Mesenchymal stem cell (in vitro differentiated cells and primary cell): ENCODE measurements around the gene COX19.
A peak's percentile ranks its signal among the peaks of the same experiment; 100 is the strongest.

Source experiments
- DNase-seq: peaks from one replicate; pipeline ENCODE4 v3.0.0-alpha.2; 2013
- H2AFZ ChIP-seq: one replicate; pipeline ENCODE4 v1.6.1; 2013; ENCODE audit warnings: low read depth, mild to moderate bottlenecking, control low read depth, inconsistent platforms, low read length, moderate library complexity
- H2AK5ac ChIP-seq: 2 replicates; pipeline ENCODE4 v1.6.1; 2013; ENCODE audit warnings: low read length, moderate library complexity, mild to moderate bottlenecking, inconsistent platforms; ENCODE audit not compliant: severe bottlenecking
- H2BK120ac ChIP-seq: one replicate; pipeline ENCODE4 v1.6.1; 2013; ENCODE audit warnings: low read depth, mild to moderate bottlenecking, inconsistent platforms, low read length, moderate library complexity
- H2BK12ac ChIP-seq, 2 experiments: one replicate each; pipeline ENCODE4 v1.6.1; 2013; ENCODE audit warnings: inconsistent platforms in 2 of 2, low read length in 2 of 2, mild to moderate bottlenecking in 2 of 2, moderate library complexity in 2 of 2, control low read depth in 1 of 2
- H2BK15ac ChIP-seq: one replicate; pipeline ENCODE4 v1.6.1; 2013; ENCODE audit warnings: mild to moderate bottlenecking, low read depth, inconsistent platforms; ENCODE audit not compliant: poor library complexity, severe bottlenecking
- H2BK5ac ChIP-seq: 2 replicates; pipeline ENCODE4 v1.6.1; 2013; ENCODE audit warnings: low read depth, mild to moderate bottlenecking, low read length, control low read depth, inconsistent platforms; ENCODE audit not compliant: poor library complexity, severe bottlenecking
- H3K14ac ChIP-seq, 2 experiments: one replicate each; pipeline ENCODE4 v1.6.1; 2013; ENCODE audit warnings: inconsistent platforms in 2 of 2, low read length in 2 of 2, control low read depth in 1 of 2, mild to moderate bottlenecking in 1 of 2, moderate library complexity in 1 of 2
- H3K18ac ChIP-seq, 2 experiments: one replicate each; pipeline ENCODE4 v1.6.1; 2013; ENCODE audit warnings: inconsistent platforms in 2 of 2, low read length in 2 of 2, control low read depth in 1 of 2, low read depth in 1 of 2, mild to moderate bottlenecking in 1 of 2
- H3K23ac ChIP-seq, 2 experiments: one replicate each; pipeline ENCODE4 v1.6.1; 2013; ENCODE audit warnings: inconsistent platforms in 2 of 2, low read length in 2 of 2, mild to moderate bottlenecking in 2 of 2, moderate library complexity in 2 of 2, control low read depth in 1 of 2
- H3K27ac ChIP-seq: 2 replicates; pipeline ENCODE4 v1.5.1; 2013; ENCODE audit warnings: mild to moderate bottlenecking, moderate library complexity, low read length, control low read depth, inconsistent platforms; ENCODE audit not compliant: poor library complexity, severe bottlenecking
- H3K27me3 ChIP-seq, 2 experiments: 2 replicates each; pipeline versions ENCODE4 v1.6.1 to v1.7.0; 2013; ENCODE audit warnings: low read length in 2 of 2, mild to moderate bottlenecking in 2 of 2, moderate library complexity in 2 of 2, control low read depth in 1 of 2, inconsistent platforms in 1 of 2; ENCODE audit not compliant: control insufficient read depth in 1 of 2, insufficient read depth in 1 of 2
- H3K36me3 ChIP-seq, 2 experiments: 2 replicates each; pipeline versions ENCODE4 v1.6.1 to v1.7.0; 2013; ENCODE audit warnings: low read length in 2 of 2, control low read depth in 1 of 2, inconsistent platforms in 1 of 2, low read depth in 1 of 2, mild to moderate bottlenecking in 1 of 2; ENCODE audit not compliant: insufficient read depth in 2 of 2, control insufficient read depth in 1 of 2
- H3K4ac ChIP-seq, 2 experiments: one replicate each; pipeline ENCODE4 v1.6.1; 2013; ENCODE audit warnings: inconsistent platforms in 2 of 2, low read length in 2 of 2, mild to moderate bottlenecking in 2 of 2, moderate library complexity in 2 of 2, control low read depth in 1 of 2, low read depth in 1 of 2
- H3K4me1 ChIP-seq: 2 replicates; pipeline ENCODE4 v1.6.1; 2013; ENCODE audit warnings: low read depth, low read length, control low read depth; ENCODE audit not compliant: control insufficient read depth, insufficient read depth
- H3K4me2 ChIP-seq: 2 replicates; pipeline ENCODE4 v1.6.1; 2013; ENCODE audit warnings: low read length, mild to moderate bottlenecking, inconsistent platforms; ENCODE audit not compliant: poor library complexity, severe bottlenecking
- H3K4me3 ChIP-seq, 2 experiments: 2 replicates each; pipeline versions ENCODE4 v1.5.1 to v1.7.0; 2013; ENCODE audit warnings: low read length in 2 of 2, mild to moderate bottlenecking in 2 of 2, control low read depth in 1 of 2, low read depth in 1 of 2; ENCODE audit not compliant: insufficient read depth in 1 of 2
- H3K79me1 ChIP-seq: replicated peaks from 2 replicates; pipeline ENCODE4 v1.6.1; 2013; ENCODE audit warnings: mild to moderate bottlenecking, control low read depth, low read length, inconsistent platforms; ENCODE audit not compliant: poor library complexity, severe bottlenecking
- H3K9ac ChIP-seq: 2 replicates; pipeline ENCODE4 v1.7.0; 2013; ENCODE audit warnings: mild to moderate bottlenecking, low read length, moderate library complexity
- H3K9me3 ChIP-seq: 2 replicates; pipeline ENCODE4 v1.7.0; 2013; ENCODE audit warnings: mild to moderate bottlenecking, low read length; ENCODE audit not compliant: control insufficient read depth
- H4K8ac ChIP-seq: one replicate; pipeline ENCODE4 v1.6.1; 2013; ENCODE audit warnings: inconsistent platforms, mild to moderate bottlenecking, low read length, moderate library complexity
- H4K91ac ChIP-seq: one replicate; pipeline ENCODE4 v1.6.1; 2013; ENCODE audit warnings: mild to moderate bottlenecking, low read length, inconsistent platforms
- WGBS: methylation state at CpG from one replicate; pipeline ENCODE4 v1.1.7; 2013; ENCODE audit warnings: mixed read lengths; 5-methylcytosine and 5-hydroxymethylcytosine counted together

The COX19 gene

GRCh38 chr7:995571-995970 is 20.2 kb upstream of the COX19 start:
- H2BK12ac ChIP-seq = no peak overlapping the region
- no peak overlapping the region for H3K23ac ChIP-seq
- H3K27ac ChIP-seq = no peak overlapping the region
- no peak for DNase-seq
- no peak overlapping the region for H3K4ac ChIP-seq
- no peak overlapping the region for H2BK5ac ChIP-seq
- H3K4me3 ChIP-seq = no peak overlapping the region
- no peak overlapping the region for H2BK15ac ChIP-seq
- H3K4me1 ChIP-seq = peaks cover 13% of the 10 kb centered on the region
- H3K9me3 ChIP-seq = no peaks in the 10 kb centered on the region
- H3K18ac ChIP-seq = no peak overlapping the region
- peaks cover 0 to 15% of the 10 kb centered on the region in 2 experiments for H3K27me3 ChIP-seq
- peaks cover 8 to 46% of the 10 kb centered on the region in 2 experiments for H3K36me3 ChIP-seq
- no peak overlapping the region for H4K91ac ChIP-seq
- no peak overlapping the region for H2AFZ ChIP-seq
- no peak overlapping the region for H3K4me2 ChIP-seq
- H3K9ac ChIP-seq = no peak overlapping the region
- H3K14ac ChIP-seq = no peak overlapping the region
- no peak overlapping the region for H2AK5ac ChIP-seq
- WGBS = 94% methylated on average over 14 of the region's 14 CpGs
- no peak overlapping the region for H4K8ac ChIP-seq
- no peak overlapping the region for H2BK120ac ChIP-seq
- H3K79me1 ChIP-seq = peaks cover 5% of the 10 kb centered on the region

- peaks cover 0 to 19% of the 10 kb centered on the region in 2 experiments for H3K27me3 ChIP-seq
- no peak overlapping the region for H2AFZ ChIP-seq
- H2BK12ac ChIP-seq = no peak overlapping the region
- H3K4me2 ChIP-seq = no peak overlapping the region
- H3K4me1 ChIP-seq = peaks cover 13% of the 10 kb centered on the region
- WGBS = 82% methylated on average over 28 of the region's 28 CpGs
- H3K14ac ChIP-seq = no peak overlapping the region
- H3K79me1 ChIP-seq = peaks cover 5% of the 10 kb centered on the region
- no peak overlapping the region for H4K8ac ChIP-seq
- no peak overlapping the region for H2BK120ac ChIP-seq
- H3K36me3 ChIP-seq = peaks cover 6 to 40% of the 10 kb centered on the region in 2 experiments
- H3K23ac ChIP-seq = no peak overlapping the region
- H3K9ac ChIP-seq = no peak overlapping the region
- H2BK15ac ChIP-seq = no peak overlapping the region
- no peak overlapping the region for H4K91ac ChIP-seq
- no peak overlapping the region for H2AK5ac ChIP-seq
- no peak overlapping the region for H3K4ac ChIP-seq
- peak overlapping the region in 1 of 2 experiments; percentile 11 for H3K18ac ChIP-seq
- H3K9me3 ChIP-seq = no peaks in the 10 kb centered on the region
- DNase-seq = no peak
- no peak overlapping the region for H3K4me3 ChIP-seq
- no peak overlapping the region for H2BK5ac ChIP-seq
- no peak overlapping the region for H3K27ac ChIP-seq
Measured at GRCh38 chr7:994592-995308, 19.4 kb upstream of the COX19 start.

- no peak overlapping the region for H2AK5ac ChIP-seq
- H2BK12ac ChIP-seq = no peak overlapping the region
- peak overlapping the region; percentile 51 for H3K9ac ChIP-seq
- H4K91ac ChIP-seq = peak overlapping the region; percentile 11
- no peak overlapping the region for H4K8ac ChIP-seq
- no peak overlapping the region for H2BK5ac ChIP-seq
- no peak overlapping the region for H2BK15ac ChIP-seq
- peak; percentile 95 for DNase-seq
- H3K14ac ChIP-seq = no peak overlapping the region
- H3K9me3 ChIP-seq = no peaks in the 10 kb centered on the region
- peaks cover 0 to 33% of the 10 kb centered on the region in 2 experiments for H3K36me3 ChIP-seq
- H3K4me3 ChIP-seq = no peak overlapping the region
- WGBS = 20% methylated on average over 32 of the region's 34 CpGs
- peaks cover 0 to 26% of the 10 kb centered on the region in 2 experiments for H3K27me3 ChIP-seq
- H2AFZ ChIP-seq = no peak overlapping the region
- no peak overlapping the region for H3K27ac ChIP-seq
- H3K4ac ChIP-seq = no peak overlapping the region
- H3K4me2 ChIP-seq = peak overlapping the region; percentile 35
- H2BK120ac ChIP-seq = no peak overlapping the region
- H3K4me1 ChIP-seq = peaks cover 24% of the 10 kb centered on the region
- H3K79me1 ChIP-seq = peaks cover 5% of the 10 kb centered on the region
- H3K23ac ChIP-seq = no peak overlapping the region
- H3K18ac ChIP-seq = no peak overlapping the region
Measured at GRCh38 chr7:992709-993607, 17.6 kb upstream of the COX19 start.
